Measurements from ENCODE around the gene SLC28A2.

SLC28A2 gene

DNA sequence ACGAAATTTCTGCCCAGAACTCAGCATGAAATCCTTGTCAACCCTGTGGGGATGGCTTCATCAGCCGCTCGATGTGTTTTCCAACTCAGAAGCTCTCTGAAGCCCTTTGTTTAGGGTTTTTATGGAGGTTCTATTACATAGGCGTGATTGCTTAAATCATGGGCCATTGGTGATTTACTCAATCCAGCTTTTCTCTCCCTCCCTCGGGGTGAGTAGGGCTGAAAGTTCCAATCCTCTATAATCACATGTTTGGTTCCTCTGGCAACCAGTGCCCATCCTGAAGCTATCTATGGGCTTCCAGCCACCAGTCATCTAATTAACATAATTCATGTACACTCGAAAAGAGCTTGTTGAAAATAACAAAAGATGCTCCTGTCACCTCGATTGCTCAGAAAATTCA lies 74.7 kb downstream of the SLC28A2 start:
- no peak for DNase-seq
